Brain pericyte (primary cell): Measurements from ENCODE around the gene TTC9.

Experiments
- DNase-seq: peaks from one replicate; pipeline ENCODE4 v3.0.0-alpha.2; 2012; ENCODE audit warnings: low read depth, low spot score

Gene TTC9

DNA sequence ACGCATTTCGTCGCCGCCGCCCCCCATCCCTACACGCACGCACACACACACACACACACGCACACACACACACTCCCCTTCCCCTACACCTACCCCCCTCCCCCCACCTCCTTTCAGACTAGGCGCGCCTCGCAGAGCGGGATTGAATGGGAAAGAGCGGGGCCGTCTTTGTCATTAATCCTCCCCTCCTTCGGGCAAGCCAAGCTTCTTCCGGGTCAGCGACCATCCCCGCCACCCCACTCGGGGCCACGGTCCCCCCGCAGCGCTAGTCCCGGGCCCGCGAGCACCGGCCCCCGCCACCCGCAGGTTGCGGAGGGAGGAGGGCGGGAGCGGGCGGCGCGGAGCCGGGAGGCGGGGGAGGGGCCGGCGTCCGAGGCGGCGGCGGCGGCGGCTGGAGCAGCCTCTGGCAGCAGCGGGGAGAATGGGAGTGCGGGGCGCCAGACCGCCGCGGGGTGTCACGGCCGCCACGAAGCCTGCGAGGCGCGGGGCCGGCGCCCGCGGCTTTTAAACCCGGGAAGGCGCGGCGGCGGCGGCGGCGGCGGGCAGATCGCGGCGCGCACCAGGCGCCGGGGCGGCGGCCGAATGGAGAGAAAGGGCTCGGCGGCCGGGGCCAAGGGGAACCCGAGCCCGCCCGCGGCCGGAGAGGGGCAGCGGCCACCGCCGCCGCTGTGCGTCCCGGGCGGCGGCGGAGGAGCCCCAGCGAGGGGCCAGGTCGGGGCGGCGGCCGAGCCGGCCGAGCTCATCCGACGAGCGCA, at the start of gene TTC9:
TSS of gene TTC9 (plus strand) at position 369 of the 755 bp plus-strand sequence. CDS start at position 583, 214 bp downstream.
- no peak for DNase-seq

DNA sequence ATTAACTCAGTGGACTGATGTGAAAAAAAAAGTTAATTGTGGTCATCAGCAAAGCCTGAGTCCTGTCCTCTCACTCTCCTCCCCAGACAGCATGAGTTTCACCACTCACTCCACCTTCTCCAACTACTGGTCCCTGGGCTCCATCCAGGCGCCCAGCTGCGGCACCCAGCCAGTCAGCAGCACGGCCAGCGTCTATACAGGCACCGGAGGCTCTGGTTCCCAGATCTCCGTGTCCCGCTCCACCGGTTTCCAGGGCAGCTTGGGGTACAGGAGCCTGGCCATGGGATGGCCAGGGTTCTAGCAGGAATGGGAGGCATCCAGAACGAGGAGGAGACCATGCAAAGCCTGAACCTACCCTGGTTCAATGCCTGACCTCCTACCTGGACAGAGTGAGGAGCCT, 47.3 kb upstream of the TTC9 start:
- DNase-seq, result no peak

DNA sequence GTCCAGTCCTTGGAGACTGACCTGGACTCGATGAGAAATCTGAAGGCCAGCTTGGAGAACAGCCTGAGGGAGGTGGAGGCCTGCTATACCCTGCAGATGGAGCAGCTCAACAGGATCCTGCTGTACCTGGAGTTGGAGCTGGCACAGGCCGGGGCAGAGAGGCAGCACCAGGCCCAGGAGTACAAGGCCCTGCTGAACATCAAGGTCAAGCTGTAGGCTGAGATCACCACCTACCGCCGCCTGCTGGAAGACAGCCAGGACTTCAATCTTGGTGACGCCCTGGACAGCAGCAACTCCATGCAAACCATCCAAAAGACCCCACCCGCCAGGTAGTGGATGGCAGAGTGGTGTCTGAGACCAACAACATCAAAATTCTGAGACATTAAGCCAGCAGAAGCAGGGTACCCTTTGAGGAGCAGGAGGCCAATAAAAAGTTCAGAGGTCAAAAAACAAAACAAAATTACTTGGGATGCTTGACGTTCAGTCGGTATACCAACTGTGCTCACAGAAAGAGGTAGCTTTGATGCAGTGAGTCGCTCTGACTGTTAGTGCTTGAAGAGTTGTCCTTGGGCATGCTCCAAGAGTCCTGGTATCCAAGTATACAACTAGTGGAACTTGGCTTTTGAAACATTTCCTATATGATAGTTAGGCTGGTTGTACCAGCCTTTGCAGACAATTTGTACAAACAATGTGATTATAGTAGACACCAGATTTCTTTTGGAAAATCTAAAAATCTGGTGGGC, 46.1 kb upstream of the TTC9 start:
- DNase-seq, result no peak

DNA sequence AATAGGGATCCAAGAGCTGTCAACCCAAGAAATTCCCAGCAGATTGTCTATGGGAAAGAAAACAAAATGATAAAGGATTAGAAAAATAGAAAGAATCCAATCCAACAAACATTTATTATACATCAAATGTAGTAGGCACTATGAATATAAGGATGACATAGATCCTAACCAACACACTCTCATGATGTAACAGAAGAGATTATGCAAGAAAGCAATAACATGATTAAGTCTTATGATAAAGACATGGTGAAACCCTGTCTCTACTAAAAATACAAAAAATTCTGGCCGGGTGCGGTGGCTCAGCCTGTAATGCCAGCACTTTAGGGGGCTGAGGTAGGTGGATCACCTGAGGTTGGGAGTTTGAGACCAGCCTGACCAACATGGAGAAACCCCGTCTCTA, 44.0 kb upstream of the TTC9 start:
- DNase-seq, result no peak

DNA sequence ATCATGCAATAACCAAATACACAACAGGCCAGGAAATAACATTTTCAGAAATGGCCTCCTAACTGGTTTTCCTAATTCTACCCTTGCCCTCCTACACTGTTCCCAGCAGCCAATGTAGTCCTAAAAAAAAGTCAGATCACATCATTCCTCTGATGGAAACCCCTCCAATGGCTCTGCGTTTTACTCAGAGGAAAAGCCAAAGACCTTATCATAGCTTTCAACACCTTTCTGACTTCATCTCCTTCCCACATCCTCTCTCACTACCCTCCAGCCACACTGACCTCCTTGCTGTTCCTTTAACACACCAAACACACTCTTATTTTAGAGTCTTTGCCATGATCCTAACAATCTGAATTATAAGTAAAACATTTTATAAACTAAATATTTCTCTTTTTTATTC, 42.4 kb upstream of the TTC9 start:
- DNase-seq, result no peak

DNA sequence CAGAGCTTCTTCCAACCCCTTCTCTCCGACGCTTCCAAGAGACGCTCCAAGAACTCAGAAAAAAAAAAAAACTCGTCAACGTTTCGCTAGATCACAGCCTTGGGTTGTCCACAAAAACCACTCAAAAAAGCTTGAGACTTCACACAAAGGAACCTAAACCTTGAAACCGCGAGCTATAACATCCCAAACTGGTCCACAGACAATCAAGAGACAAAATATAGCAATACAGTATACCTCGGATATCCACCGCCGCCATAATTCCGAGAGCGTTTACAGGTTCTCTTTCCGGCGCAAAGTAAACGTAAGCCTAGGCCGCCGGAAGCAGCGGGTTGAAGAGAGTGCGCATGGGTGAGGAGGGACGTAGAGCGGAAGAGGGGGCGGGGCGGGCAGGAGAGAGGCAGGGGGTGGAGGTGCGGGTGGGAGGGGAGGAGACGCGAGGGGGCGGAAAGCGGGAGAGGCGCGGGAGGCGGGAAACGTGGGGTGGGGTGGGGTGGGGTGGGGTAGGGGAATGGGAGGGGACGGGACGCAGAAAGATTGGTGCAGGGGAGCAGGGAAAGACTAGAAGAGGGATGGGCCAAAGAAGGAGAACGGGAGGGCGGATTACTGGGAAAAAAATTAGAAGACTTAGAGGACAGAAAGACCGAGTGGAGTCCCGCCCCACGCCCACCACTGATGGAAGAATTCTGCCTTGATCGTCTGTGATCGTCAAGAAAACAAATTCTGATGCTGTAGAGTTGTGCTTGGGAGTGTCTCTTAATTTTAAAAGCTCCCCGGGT, 41.1 kb upstream of the TTC9 start, which contains the start of gene MED6:
TSS of gene MED6 (minus strand) at position 274 of the 776 bp plus-strand sequence. CDS start at position 256, 18 bp downstream.
- peak; percentile 61 for DNase-seq

DNA sequence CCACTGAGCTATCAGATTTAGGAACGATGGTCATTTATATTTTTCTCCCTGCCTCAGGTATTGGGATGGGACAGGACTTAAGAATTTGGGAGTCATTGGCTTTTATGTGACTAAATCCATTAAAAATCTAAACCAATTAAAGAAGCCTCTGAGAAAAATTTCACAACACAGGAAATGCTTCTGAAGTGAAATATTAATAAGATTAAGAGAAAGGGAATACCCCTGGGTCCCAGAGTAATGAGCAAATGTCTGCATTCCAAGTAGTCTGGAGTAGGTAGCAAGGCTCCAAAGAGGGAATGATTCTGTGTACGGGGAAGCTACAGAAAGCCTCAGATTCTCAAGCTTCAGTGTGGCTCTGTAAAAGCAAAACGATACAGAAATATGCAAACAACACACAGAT, 40.6 kb upstream of the TTC9 start:
- no peak for DNase-seq

DNA sequence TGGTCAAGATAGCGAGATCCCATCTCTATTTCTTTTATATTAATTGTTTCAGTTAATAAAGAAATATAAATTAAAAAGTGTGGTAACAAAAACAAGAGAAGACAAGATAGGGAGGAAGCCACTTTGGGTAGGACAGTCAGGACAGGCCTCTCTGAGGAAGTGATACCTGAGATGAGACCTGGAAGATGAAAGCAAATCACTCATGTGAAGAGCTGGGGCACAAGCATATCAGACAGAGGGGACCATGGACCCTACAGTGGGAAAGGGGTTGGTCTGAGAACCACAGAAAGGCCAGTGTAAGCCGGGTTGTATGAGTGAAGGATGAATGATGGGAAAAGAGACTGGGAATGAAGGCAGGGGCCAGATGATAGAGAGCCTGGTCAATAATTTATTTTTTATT, 39.5 kb upstream of the TTC9 start:
- no peak for DNase-seq

DNA sequence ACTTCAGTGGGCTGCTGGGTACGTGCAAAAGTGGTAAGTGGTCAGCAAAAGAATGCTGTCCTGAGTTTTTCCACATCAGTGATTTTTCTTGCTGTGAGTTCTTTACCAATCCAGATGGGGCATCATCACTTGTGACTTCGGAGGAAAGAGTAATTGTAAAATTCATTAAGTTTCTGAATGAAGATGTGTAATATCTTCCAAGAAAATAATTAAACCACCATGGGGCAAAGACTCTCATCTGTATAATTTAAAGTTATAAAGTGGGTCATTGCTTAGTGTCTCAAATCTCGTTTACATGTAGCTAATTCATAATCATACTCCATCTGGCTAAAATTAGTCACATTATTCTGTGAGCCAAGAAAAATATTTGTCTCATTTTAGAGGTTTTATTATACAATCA, 30.5 kb upstream of the TTC9 start:
- no peak for DNase-seq

DNA sequence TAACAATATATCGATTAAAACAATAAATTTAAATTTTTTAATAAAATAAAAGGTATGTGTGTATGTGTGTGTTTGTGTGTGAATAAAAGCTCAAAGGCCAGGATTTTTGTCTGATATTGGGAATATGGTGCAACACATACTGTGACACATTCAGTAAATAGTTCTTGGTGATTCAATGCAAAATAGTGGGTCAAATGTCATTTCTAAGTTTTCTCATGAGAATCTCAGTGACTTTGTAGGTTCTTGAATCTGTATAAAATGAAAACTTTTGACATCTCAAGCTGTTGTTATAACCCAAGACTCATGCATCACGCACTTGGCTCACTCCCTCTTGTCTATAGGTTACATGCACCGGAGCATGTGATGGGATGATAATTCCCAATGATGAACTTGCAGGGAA, 25.1 kb upstream of the TTC9 start:
- no peak for DNase-seq

DNA sequence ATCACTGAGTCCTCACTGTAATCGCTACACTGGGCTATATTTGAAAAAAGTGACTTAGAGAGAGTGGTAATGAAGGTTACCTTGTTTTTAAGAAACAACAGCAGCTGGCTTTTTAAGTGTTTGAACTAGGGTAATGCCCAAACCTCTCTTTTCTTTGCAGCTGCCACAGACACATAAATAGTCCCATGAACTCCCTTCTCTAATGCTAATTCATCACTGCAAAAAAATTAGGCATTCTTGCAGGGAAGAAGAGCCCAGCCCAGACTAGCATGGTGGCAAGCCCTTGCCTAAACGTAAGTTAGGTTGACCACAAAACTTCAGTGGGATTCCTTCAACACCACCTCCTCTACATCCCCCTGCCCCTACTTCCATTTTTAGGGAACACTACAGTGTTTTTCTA, 23.4 kb upstream of the TTC9 start:
- no peak for DNase-seq

DNA sequence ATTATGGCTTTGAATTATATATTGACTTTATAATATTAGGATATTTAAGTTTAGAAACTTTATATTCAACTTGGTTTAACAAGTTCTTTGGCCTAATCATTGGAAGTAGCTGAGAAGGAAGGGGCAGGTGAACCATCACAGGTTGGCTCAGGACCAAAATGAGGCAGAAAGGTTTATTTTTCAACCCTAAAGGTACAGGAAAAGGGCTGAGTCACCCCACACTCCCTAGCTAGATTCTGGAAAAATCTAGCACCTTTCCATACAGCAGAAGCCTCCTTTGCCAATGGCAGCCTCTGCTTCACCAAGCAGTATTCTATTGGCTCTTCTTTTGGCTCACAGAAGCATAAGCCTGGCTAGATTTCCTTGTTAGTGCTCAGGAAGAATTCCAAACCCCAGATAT, 22.0 kb upstream of the TTC9 start:
- no peak for DNase-seq

DNA sequence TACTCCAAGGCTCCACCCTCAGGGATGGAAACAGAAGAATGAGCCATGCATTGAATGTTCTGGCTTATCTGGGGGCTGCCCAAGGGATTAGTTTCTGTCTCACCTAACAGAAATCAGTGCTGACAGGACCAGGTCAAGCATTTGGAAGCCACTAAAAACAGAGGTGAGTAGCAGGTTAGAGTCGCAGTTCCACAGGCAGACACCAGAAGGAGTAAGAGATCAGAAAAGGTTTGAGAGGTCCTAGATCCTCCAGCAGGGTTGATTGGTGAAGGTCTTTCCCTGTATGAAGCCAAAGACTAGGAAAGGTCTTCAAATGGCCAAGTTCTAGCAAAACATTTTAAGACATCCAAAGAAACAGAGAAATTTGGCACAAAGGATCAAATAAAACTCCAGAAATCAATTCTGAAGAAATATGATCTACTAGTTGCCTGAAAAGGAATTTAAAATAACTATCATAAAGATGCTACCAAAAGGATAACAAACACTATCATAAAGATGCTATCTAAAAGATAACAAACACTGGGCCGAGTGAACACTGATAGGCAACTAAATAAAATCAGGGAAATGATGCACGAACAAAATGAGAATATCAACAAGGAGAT, 19.5 kb upstream of the TTC9 start:
- no peak for DNase-seq

DNA sequence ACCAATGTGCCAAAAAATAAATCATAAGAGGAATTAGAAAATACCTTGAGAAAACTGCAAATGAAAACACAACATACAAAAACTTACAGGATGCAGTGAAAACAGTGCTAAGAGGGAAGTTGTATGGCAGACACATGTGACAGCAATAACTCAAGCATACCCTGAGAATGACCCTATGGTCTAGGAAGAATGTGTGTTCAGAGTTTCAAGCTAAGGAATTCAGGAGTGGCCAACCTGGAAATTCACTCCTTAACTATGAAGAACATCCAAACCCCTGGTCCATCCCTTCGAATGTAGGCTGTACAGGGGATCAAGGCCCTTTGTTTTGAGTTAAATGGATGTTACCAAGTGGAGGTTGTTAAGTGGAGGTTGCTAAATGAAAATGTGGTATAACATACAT, 16.7 kb upstream of the TTC9 start:
- no peak for DNase-seq

DNA sequence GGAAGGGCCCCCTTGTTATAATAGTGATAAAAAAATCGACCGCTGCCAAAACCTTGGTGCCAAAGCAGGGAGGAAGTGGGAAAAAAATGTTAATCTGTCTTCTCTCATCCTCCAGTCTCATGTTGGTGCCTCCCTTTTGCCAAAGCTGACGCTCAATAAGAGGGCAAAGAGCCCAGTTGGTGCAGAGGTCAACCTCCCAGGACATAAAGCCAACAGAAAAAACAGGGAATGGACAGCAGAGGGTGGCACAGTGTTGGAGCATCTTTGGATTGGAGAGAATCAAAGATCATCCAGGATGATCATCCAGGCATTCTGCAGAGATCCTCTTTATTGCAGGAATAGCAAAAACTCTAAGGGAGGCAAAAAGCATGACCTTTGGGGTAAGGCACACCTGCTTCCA, 9.8 kb upstream of the TTC9 start:
- no peak for DNase-seq

DNA sequence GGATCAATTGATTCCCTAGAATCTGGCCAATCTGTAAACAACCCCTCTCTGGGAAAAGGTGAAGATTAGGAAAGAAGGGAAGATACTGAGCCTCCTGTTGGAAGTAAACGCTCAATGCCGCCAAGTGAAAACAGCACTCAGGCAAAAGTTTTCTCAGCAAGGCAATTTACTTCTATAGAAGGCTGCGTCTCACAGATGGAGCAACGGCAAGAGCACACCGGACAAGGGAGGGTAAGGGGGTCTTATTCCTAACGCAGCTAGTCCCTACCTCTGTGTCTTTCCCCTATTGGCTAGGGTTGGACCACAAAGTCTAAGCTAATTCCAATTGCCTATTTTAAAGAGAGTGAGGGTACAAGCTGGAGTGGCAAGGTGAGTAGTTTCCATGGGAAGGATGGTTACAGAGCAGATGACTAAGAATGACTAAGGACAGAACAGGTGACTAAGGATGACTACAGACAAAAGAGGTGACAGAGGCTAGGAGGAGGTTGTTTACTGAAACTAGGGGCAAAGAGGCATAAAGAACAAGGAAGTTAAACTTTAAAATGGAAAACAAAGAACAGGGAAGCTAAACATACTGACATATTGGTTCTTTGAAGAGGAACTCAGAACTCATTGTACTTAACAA, 5.6 kb upstream of the TTC9 start:
- no peak for DNase-seq

DNA sequence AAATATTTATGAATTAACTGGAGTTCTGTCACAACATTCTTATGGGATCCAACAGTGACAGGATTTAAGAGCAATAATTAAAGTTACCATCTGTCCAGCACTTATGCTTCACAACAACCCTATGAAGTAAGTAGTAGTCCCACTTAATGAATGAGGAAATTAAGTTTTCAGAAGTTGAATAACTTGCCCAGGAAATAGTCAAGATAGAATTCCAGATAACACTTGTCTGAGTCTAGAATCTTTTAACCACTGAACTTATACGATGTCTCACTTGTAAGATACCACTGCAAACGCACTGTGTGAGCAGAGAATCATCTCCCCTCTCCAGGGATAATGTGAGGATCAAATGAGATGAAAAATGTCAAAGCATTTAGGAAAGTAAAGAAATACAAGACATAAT, 3.3 kb upstream of the TTC9 start:
- DNase-seq, result no peak

DNA sequence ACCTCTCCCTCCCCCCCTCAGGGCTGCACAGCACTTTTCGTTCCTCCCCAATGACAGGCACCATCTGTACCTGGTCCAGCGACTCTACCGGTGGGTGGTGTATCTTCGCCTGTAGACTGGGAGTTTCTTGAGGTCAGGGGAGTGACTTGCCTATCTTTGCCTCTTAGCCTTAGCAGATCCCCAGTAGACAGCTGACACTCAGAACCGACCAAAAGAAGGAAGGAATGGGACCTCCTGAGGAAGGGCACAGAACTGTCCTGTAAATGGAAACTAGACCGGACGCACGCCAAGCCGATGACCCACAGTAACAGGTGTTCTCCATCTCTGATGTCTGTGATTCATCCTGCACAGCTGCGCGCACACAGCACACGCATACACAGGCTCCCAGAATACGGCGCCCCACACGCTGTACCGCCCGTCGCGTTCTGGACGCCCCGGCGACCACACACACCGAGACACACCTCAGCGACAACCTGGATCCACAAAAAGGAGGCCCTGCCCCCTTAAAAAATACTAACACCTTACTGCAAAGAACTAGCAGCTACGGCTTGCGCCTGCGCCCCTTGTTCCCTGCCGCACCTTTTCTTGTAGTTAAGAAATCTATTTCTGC, 673 bp upstream of the TTC9 start:
- DNase-seq, result no peak

DNA sequence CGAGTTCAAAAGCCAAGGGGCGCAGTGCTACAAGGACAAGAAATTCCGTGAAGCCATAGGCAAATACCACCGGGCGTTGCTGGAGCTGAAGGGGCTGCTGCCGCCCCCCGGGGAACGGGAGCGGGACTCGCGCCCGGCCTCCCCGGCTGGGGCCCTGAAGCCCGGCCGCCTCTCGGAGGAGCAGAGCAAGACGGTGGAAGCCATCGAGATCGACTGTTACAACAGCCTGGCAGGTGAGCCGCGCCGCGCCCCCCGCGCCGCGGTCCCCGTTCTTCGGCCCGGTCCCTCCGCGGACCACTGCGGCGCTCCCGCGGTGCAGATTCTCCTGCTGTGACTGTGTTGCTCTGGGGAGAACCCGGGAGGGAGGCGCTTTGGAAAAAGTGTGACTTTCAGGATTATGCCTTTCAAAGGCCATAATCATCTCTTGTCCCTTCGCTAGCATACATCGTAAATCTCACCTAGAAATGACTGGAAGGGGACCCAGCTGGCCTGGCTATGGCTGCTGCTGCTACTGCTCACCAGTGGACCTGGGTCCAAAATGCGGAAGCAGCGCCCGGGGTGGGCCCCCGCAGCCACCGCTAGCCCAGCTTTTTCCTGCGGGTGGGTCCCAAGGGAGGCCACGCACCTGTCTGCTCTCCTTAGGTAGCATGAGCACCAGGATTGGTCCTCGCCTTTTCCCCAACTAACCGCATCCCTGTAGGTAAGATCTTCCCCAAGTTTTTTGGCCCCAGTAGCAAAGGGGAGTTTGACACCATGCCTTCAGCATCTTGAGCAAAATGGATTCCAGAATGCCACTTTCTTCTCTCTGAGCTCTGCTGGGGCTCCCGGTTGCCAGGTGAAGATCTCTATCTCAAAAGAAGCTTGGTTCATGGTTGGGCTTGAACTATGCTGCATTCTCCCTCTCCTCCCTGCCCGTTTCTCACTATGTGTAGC, 853 bp downstream of the TTC9 start:
- no peak for DNase-seq

DNA sequence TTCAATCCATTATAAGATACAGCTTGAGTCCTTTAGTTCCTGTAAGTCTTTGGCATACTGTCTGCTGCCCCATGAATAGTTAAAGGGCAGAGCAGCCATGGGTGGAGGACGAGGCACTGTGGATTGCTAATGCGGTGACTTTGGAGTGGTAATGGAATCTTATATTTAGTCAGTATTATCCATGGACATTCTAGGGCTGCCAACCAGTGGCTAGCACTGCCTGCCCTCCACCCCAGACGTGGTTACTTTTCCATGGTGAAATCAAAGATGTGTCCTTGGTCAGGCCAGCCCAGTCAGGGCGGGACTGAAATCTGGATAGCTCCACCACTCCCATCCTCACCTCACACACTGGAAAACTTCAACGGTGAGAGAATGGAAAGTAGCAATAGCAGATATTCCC, 2.3 kb downstream of the TTC9 start:
- DNase-seq, result no peak
